Measurements from ENCODE around the gene JSRP1. TPM values are rescaled to one million over a fixed set of nuclear protein-coding genes. Genes with fewer than 3 reads are reported as not detected.

Gene JSRP1
- total and polyA plus RNA-seq, 2 experiments from 2014 or later: 2.4 to 3.1 TPM

GRCh38 chr19:2296141-2296540 is 39.9 kb upstream of the JSRP1 start:
- no peaks in the 10 kb centered on the region for H3K4me1 ChIP-seq (ENCODE audit: insufficient read depth)
- Mint-ChIP-seq H3K36me3 (ENCODE audit: low read depth) (no peaks in the 10 kb centered on the region), H3K27ac (no peak overlapping the region), H3K4me1 (peaks cover 2% of the 10 kb centered on the region; the same call in 2 of the 3 replicates), H3K9me3 (no peaks in the 10 kb centered on the region), H3K27me3 (ENCODE audit: insufficient read depth, low read depth, poor library complexity) (peaks cover 41% of the 10 kb centered on the region), H3K4me3 (no peak overlapping the region)
- TF ChIP-seq STAT1 (IDR thresholded peaks at IDR 0.05; ENCODE audit: unreplicated experiment): no peak
- TF ChIP-seq POLR2AphosphoS5 (IDR thresholded peaks at IDR 0.05; ENCODE audit: low read depth): no peak
- no peak for TF ChIP-seq EZH2 (IDR thresholded peaks at IDR 0.05; ENCODE audit: low read depth, unreplicated experiment)
- no peak for TF ChIP-seq ZNF114 (CRISPR knock-in tag; IDR thresholded peaks at IDR 0.05)
- TF ChIP-seq ZNF331 (CRISPR knock-in tag; IDR thresholded peaks at IDR 0.05; ENCODE audit: low read depth): no peak
- TF ChIP-seq CTCF (conservative IDR thresholded peaks at IDR 0.05; ENCODE audit: low read depth in 2 of 2): no peak
- no peak for TF ChIP-seq CREB1 (CRISPR knock-in tag; IDR thresholded peaks at IDR 0.05; ENCODE audit: low read depth)
- TF ChIP-seq JUNB (IDR thresholded peaks at IDR 0.05; ENCODE audit: unreplicated experiment): no peak
- no peak for TF ChIP-seq EZH2phosphoT487 (IDR thresholded peaks at IDR 0.05; ENCODE audit: unreplicated experiment)
- no peak for TF ChIP-seq NANOG (IDR thresholded peaks at IDR 0.05; ENCODE audit: borderline replicate concordance)
- no peak for TF ChIP-seq ZNF462 (CRISPR knock-in tag; IDR thresholded peaks at IDR 0.05)
- no peak for TF ChIP-seq ETS1 (IDR thresholded peaks at IDR 0.05)
- TF ChIP-seq REST (IDR thresholded peaks at IDR 0.05; ENCODE audit: unreplicated experiment): no peak
- DNase-seq (ENCODE audit: low spot score) (no peak), ATAC-seq (no peak)
- 0 out of 2 replicates have a peak, but pooled peaks cover 2% of the 10 kb centered on the region for H4K20me1 ChIP-seq (replicated peaks; ENCODE audit: insufficient read depth)
- no peak overlapping the region for H3K27ac ChIP-seq (ENCODE audit: low read depth)
- peaks cover 28% of the 10 kb centered on the region for H3K27me3 ChIP-seq (ENCODE audit: insufficient read depth)
- 0 out of 2 replicates have a peak, but pooled peaks cover 6% of the 10 kb centered on the region for H3F3A ChIP-seq (replicated peaks; ENCODE audit: low read depth)
- no peak overlapping the region for H3K4me2 ChIP-seq
- H2AFZ ChIP-seq: no peak overlapping the region
- no peaks in the 10 kb centered on the region for H3K79me2 ChIP-seq (replicated peaks; ENCODE audit: insufficient read depth)
- no peaks in the 10 kb centered on the region for H3K9me2 ChIP-seq (ENCODE audit: insufficient read depth)
- no peak overlapping the region for H3K4me3 ChIP-seq
- H3K36me3 ChIP-seq (ENCODE audit: insufficient read depth): no peaks in the 10 kb centered on the region

All from GM23338 (cell line).